Measurements from ENCODE around the gene GPC6.

DNA sequence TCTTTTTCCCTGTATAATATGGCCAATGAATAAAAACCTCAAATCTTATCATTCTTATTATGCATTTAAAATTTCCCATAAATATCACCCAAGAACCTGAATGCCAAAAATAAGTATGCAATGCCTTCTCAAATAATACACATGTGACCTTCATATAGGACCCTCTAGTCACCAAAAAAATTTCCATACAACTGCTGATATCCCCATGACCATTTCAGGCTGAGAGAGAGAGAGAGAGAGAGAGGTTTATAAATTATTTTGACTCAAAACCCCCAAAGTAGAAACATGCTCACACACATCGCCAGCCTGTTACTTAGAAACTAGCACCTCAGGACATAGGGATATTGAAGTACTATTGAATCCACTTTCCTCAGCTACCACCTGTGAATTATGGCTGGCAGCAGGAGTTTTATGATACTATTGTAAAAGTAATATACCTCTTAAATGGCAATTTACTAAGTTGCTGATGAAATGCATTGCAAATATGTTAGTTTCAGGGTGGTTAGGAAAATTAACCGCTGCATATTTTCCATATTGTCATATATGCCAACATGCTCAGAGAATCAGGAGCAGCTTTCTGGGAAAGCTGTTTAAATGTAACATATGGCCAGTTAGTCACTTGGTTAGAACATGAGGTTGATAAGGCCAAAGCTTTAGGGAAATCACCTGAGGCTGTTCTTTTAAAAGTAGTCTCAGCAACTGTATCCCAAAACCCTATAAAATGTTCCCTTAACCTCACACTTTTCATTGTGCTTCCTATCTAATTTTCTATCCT is 1022.0 kb downstream of the GPC6 start:
- TF ChIP-seq, protein P1, sequence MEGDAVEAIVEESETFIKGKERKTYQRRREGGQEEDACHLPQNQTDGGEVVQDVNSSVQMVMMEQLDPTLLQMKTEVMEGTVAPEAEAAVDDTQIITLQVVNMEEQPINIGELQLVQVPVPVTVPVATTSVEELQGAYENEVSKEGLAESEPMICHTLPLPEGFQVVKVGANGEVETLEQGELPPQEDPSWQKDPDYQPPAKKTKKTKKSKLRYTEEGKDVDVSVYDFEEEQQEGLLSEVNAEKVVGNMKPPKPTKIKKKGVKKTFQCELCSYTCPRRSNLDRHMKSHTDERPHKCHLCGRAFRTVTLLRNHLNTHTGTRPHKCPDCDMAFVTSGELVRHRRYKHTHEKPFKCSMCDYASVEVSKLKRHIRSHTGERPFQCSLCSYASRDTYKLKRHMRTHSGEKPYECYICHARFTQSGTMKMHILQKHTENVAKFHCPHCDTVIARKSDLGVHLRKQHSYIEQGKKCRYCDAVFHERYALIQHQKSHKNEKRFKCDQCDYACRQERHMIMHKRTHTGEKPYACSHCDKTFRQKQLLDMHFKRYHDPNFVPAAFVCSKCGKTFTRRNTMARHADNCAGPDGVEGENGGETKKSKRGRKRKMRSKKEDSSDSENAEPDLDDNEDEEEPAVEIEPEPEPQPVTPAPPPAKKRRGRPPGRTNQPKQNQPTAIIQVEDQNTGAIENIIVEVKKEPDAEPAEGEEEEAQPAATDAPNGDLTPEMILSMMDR (IDR thresholded peaks at IDR 0.05), result no peak
- no peak for TF ChIP-seq POLR2AphosphoS5 (IDR thresholded peaks at IDR 0.05)
